IMR-90 (cell line): ENCODE measurements around the gene TCP1. TPM values are rescaled to one million over a fixed set of nuclear protein-coding genes. Genes with fewer than 3 reads are reported as not detected.

Experiments
- ATAC-seq: fragments of 200-7000 bp; cut with Tn5 transposase; 2 replicates; pipeline ENCODE4 v1.9.1; 2020; ENCODE audit warnings: low read depth, mild to moderate bottlenecking, moderate library complexity
- BruUV-seq: library from RNA; stranded (reverse); fragments of 400-500 nt; replicated peaks from 2 replicates; lab custom pipeline; 2021; lab: Mats Ljungman, UMichigan
- CTCF ChIA-PET: fragments of 300-600 bp; formaldehyde crosslinking; extraction: SDS; loops from one replicate; lab custom pipeline; 2021; ENCODE audit warnings: antibody characterized with exemption; lab: Yijun Ruan, JAX
- POLR2A ChIA-PET: fragments of 300-600 bp; sonication (Branson Sonifier 250); formaldehyde crosslinking; loops from one replicate; lab custom pipeline; 2022; ENCODE audit warnings: antibody characterized with exemption; ENCODE audit not compliant: unreplicated experiment; lab: Charles Lee
- DNase-seq: peaks from one replicate; pipeline ENCODE4 v3.0.0; 2013
- H2AFZ ChIP-seq: replicated peaks from 2 replicates; pipeline ENCODE3; 2013; ENCODE audit warnings: low read length, mild to moderate bottlenecking; ENCODE audit not compliant: poor library complexity
- H2AK5ac ChIP-seq: 2 replicates; pipeline ENCODE4 v1.6.1; 2013; ENCODE audit warnings: low read depth, low read length, inconsistent platforms
- H2AK9ac ChIP-seq: replicated peaks from 2 replicates; pipeline ENCODE3; 2013; ENCODE audit warnings: mild to moderate bottlenecking, low read depth, low read length, moderate library complexity; ENCODE audit not compliant: poor library complexity
- H2BK120ac ChIP-seq: 2 replicates; pipeline ENCODE4 v1.6.1; 2013; ENCODE audit warnings: low read depth, low read length, inconsistent platforms
- H2BK15ac ChIP-seq: 3 replicates; pipeline ENCODE4 v1.6.1; 2013; ENCODE audit warnings: low read depth, low read length, inconsistent platforms
- H2BK20ac ChIP-seq: 2 replicates; pipeline ENCODE4 v1.6.1; 2013; ENCODE audit warnings: low read depth, mild to moderate bottlenecking, inconsistent platforms, low read length, moderate library complexity
- H2BK5ac ChIP-seq: 2 replicates; pipeline ENCODE4 v1.6.1; 2013; ENCODE audit warnings: mild to moderate bottlenecking, low read depth, low read length, inconsistent platforms; ENCODE audit not compliant: poor library complexity, severe bottlenecking
- H3K14ac ChIP-seq: replicated peaks from 2 replicates; pipeline ENCODE4 v1.6.1; 2013; ENCODE audit warnings: low read depth, low read length, inconsistent platforms
- H3K18ac ChIP-seq: 2 replicates; pipeline ENCODE4 v1.6.1; 2013; ENCODE audit warnings: low read depth, low read length, control low read depth
- H3K23ac ChIP-seq: 2 replicates; pipeline ENCODE4 v1.6.1; 2013; ENCODE audit warnings: low read depth, low read length, inconsistent platforms
- H3K27ac ChIP-seq: 2 replicates; pipeline ENCODE4 v1.5.1; 2013; ENCODE audit warnings: mild to moderate bottlenecking, control low read depth, low read length; ENCODE audit not compliant: insufficient read depth
- H3K27me3 ChIP-seq: 2 replicates; pipeline ENCODE4 v1.6.1; 2013; ENCODE audit warnings: low read length; ENCODE audit not compliant: control insufficient read depth, insufficient read depth
- H3K36me3 ChIP-seq: 2 replicates; pipeline ENCODE4 v1.6.1; 2013; ENCODE audit warnings: low read length, mixed read lengths; ENCODE audit not compliant: control insufficient read depth, insufficient read depth
- H3K4ac ChIP-seq: 2 replicates; pipeline ENCODE4 v1.6.1; 2013; ENCODE audit warnings: low read depth, low read length, inconsistent platforms
- H3K4me1 ChIP-seq: 2 replicates; pipeline ENCODE4 v1.6.1; 2013; ENCODE audit warnings: low read length, mixed read lengths; ENCODE audit not compliant: control insufficient read depth, insufficient read depth
- H3K4me2 ChIP-seq: 2 replicates; pipeline ENCODE4 v1.6.1; 2013; ENCODE audit warnings: low read depth, mild to moderate bottlenecking, control low read depth, low read length, moderate library complexity
- H3K4me3 ChIP-seq: 2 replicates; pipeline ENCODE4 v1.5.1; 2013; ENCODE audit warnings: low read depth, mild to moderate bottlenecking, control low read depth, low read length, moderate library complexity; ENCODE audit not compliant: insufficient read depth
- H3K56ac ChIP-seq: 2 replicates; pipeline ENCODE4 v1.6.1; 2013; ENCODE audit warnings: low read length, inconsistent platforms; ENCODE audit not compliant: insufficient read depth; ENCODE audit errors: extremely low read depth
- H3K79me1 ChIP-seq, 2 experiments: 2 replicates each; pipeline ENCODE4 v1.6.1; 2013; ENCODE audit warnings: low read length in 2 of 2, inconsistent platforms in 1 of 2, low read depth in 1 of 2
- H3K9ac ChIP-seq: 2 replicates; pipeline ENCODE4 v1.6.1; 2013; ENCODE audit warnings: low read depth, low read length, control low read depth
- H3K9me1 ChIP-seq: 2 replicates; pipeline ENCODE4 v1.6.1; 2013; ENCODE audit warnings: low read length, inconsistent platforms; ENCODE audit not compliant: insufficient read depth
- H3K9me3 ChIP-seq: 2 replicates; pipeline ENCODE4 v1.6.1; 2013; ENCODE audit warnings: low read length; ENCODE audit not compliant: control insufficient read depth, insufficient read depth
- H4K20me1 ChIP-seq: 2 replicates; pipeline ENCODE4 v1.6.1; 2013; ENCODE audit warnings: low read length, inconsistent platforms; ENCODE audit not compliant: insufficient read depth
- H4K5ac ChIP-seq: 2 replicates; pipeline ENCODE4 v1.6.1; 2013; ENCODE audit warnings: mild to moderate bottlenecking, low read depth, low read length, control low read depth
- H4K8ac ChIP-seq, 2 experiments: 2 replicates each; pipeline ENCODE4 v1.6.1; 2013; ENCODE audit warnings: low read depth in 2 of 2, low read length in 2 of 2, control low read depth in 1 of 2, inconsistent platforms in 1 of 2
- H4K91ac ChIP-seq: 2 replicates; pipeline ENCODE4 v1.6.1; 2013; ENCODE audit warnings: low read depth, low read length, inconsistent platforms; ENCODE audit not compliant: insufficient read depth
- MXI1 ChIP-seq: IDR thresholded peaks from 2 replicates; pipeline ENCODE4 v1.6.1; 2012; ENCODE audit warnings: low read depth, mild to moderate bottlenecking, low read length, moderate library complexity, borderline replicate concordance
- RAD21 ChIP-seq: IDR thresholded peaks from 2 replicates; pipeline ENCODE4 v1.6.1; 2012; ENCODE audit warnings: low read length, improper control_type of control experiment
- RFX5 ChIP-seq: IDR thresholded peaks from 2 replicates; pipeline ENCODE4 v1.8.0; 2012; ENCODE audit warnings: low read depth, mild to moderate bottlenecking, low read length, moderate library complexity
- SMC3 ChIP-seq: fragments of 150-350 bp; IDR thresholded peaks from 2 replicates; pipeline ENCODE4 v1.6.1; 2016; ENCODE audit warnings: low read depth, mild to moderate bottlenecking, antibody characterized with exemption, low read length, moderate library complexity
- USF2 ChIP-seq: fragments of 150-350 bp; IDR thresholded peaks from 2 replicates; pipeline ENCODE4 v1.6.1; 2017; ENCODE audit warnings: mild to moderate bottlenecking, antibody characterized with exemption, low read length, low read depth
- WGBS, 2 experiments: methylation state at CpG; one replicate each; pipeline versions ENCODE4 v1.1.5 to v1.1.7; 2013; ENCODE audit warnings: missing lambda C conversion rate in 2 of 2; ENCODE audit not compliant: insufficient read length in 1 of 2; ENCODE audit errors: extremely low coverage in 2 of 2; 5-methylcytosine and 5-hydroxymethylcytosine counted together
- dilution Hi-C: fragments of 300-500 bp; cut with HindIII; formaldehyde crosslinking; loops from one replicate; pipeline ENCODE4 v1.14.3; 2018; ENCODE audit warnings: low sequenced_read_pairs; ENCODE audit not compliant: unreplicated experiment
- in situ Hi-C: fragments of 300-500 bp; cut with MboI; formaldehyde crosslinking; loops from 3 replicates; pipeline ENCODE4 v1.14.3; 2019; ENCODE audit warnings: low sequenced_read_pairs, inconsistent platforms, mixed read lengths
- intact Hi-C: fragments of 100-400 bp; cut with micrococcal nuclease; formaldehyde crosslinking; loops from 2 replicates; pipeline ENCODE4 v1.10.0; 2022
- polyA plus RNA-seq, 3 experiments: library from polyadenylated mRNA; depleted of rRNA; stranded (reverse); fragments of >200 nt; gene quantifications; 2 replicates each; pipeline ENCODE4 v1.2.3, GENCODE V29; 2012; ENCODE audit warnings: low replicate concordance in 1 of 3
- total RNA-seq: library from RNA; depleted of rRNA; stranded (reverse); fragments of >200 nt; gene quantifications from 2 replicates; pipeline ENCODE4 v1.2.3, GENCODE V29; 2012

The TCP1 gene
- total and polyA plus RNA-seq, 2 of the 4 experiments (the other 2 are of a cell fraction), result 119 to 576 TPM

- in situ Hi-C loops (no loop called here), dilution Hi-C loops (no loop called here), intact Hi-C loops (no loop called here)
- H2AK5ac ChIP-seq, result no peak overlapping the region
- TF ChIP-seq RFX5, result no peak
- TF ChIP-seq SMC3, result no peak
- TF ChIP-seq MXI1, result no peak
- no peak for TF ChIP-seq RAD21
- no peak for TF ChIP-seq USF2
- H2BK5ac ChIP-seq, result no peak overlapping the region
- no peaks in the 10 kb centered on the region; the same call in 1 of the 2 replicates for H3K27me3 ChIP-seq
- H3K9me1 ChIP-seq, result peaks cover 3% of the 10 kb centered on the region; the same call in 1 of the 2 replicates
- ATAC-seq (no peak), DNase-seq (no peak)
- H2BK120ac ChIP-seq, result no peak overlapping the region
- no peak overlapping the region for H4K91ac ChIP-seq
- no peak overlapping the region for H3K56ac ChIP-seq
- no peak overlapping the region for H3K14ac ChIP-seq
- H3K4ac ChIP-seq, result no peak overlapping the region
- H2AFZ ChIP-seq, result no peak overlapping the region
- no peak overlapping the region for H2BK15ac ChIP-seq
- ChIA-PET POLR2A (no interaction called here), CTCF (interaction anchor here (0.7 kb wide), 1 partner anchor 640 kb away, joined by 4 read pairs; no protein-coding TSS in a partner anchor)
- H2BK20ac ChIP-seq, result no peak overlapping the region
- no peak overlapping the region for H3K23ac ChIP-seq
- WGBS, 2 experiments, result no CpG with 5 or more reads among the region's 4 CpGs
- H4K8ac ChIP-seq, result no peak overlapping the region
- no peaks in the 10 kb centered on the region for H3K9me3 ChIP-seq
- no peak overlapping the region for H3K9ac ChIP-seq
- no peak overlapping the region for H4K5ac ChIP-seq
- peaks cover 4% of the 10 kb centered on the region; the same call in 1 of the 2 replicates for H3K4me1 ChIP-seq
- no peak overlapping the region for H2AK9ac ChIP-seq
- H3K27ac ChIP-seq, result no peak overlapping the region
- no peak overlapping the region for H3K18ac ChIP-seq
- H3K79me1 ChIP-seq, result no peaks in the 10 kb centered on the region
- no peaks in the 10 kb centered on the region for H3K36me3 ChIP-seq
- no TSS peak for BruUV-seq
- no peak overlapping the region for H3K4me2 ChIP-seq
- no peaks in the 10 kb centered on the region for H4K20me1 ChIP-seq
- H3K4me3 ChIP-seq, result no peak overlapping the region
Measured at GRCh38 chr6:159832946-159833345, 43.5 kb upstream of the TCP1 start.
